ENCODE measurements around the gene CDK17.

Gene CDK17

DNA sequence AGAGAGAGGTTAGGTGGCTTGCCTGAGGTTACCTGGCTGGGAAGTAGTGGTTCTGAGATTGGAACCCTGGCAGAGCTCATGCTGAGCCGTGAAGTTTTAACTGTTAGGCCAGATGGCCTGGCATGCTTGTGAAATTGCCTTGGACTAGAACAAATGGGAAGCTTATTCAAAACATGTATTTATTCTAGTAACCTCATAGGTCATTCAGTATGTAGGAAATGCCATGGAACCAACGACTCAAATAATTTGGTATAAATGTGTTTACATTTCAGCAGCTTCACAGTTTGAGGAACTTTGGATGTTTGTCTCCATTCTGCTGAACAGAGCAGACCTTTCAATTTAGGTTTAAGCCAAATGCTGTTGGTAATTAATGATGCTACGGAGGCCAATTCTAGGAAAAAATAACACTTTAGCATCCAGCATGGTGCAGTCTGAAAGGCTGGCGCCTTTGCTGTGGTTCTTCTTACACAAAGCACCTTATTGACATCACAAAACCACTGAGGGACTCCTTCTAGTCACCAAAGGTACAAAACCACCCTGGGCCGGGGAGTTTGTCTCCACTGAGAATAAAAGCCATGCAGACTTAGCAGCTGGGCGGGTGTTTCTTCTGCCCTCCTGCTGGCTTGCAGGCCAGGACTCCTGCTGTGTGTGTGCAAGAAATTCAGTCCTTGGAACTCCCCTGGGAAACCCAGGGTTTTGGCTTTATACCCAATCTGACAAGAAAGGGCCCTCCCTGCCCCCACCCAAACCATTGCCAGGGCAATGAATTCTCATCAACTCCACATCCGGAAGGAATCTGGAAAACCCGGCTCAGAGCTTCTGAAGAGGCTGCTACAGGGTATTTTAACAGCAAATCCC lies 141.9 kb downstream of the CDK17 start:
- peak in 1 of 3 donors; percentile 19 for DNase-seq

GRCh38 chr12:96257550-96258103 lies 142.6 kb downstream of the CDK17 start:
- DNase-seq, result no peak

DNA sequence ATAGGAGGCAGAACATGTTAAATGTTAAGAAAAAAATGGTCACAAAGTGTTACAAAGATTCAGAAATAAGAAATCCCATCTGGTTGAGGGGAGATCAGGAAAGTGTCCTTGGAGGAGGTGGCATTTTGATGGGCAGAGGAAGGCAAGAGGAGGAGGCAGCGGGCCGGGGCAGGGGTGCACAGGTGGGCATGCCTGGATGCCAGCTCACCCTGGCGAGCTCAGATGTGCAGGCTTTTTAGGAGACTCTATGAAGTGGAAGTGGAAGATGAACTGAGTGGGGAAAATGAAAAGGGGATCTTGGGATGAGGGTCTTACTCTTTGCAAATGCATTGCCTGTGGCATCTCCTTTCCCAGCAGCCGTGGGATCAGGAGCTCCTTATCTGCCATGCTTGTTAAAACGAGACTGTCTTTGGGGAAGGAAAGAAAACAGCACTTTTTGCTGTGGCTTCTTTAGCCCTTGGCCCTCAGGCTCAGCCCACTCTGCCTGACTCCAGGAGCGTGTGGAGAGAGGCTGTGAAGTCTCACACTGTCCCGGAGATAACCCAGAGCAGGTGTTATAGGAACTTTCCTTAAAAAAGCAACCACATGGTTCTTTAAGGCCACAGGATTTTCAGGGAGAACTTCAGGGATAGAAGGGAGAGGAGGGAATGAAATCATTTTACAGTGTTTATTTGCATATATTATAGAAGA lies 143.4 kb downstream of the CDK17 start:
- DNase-seq, result no peak

DNA sequence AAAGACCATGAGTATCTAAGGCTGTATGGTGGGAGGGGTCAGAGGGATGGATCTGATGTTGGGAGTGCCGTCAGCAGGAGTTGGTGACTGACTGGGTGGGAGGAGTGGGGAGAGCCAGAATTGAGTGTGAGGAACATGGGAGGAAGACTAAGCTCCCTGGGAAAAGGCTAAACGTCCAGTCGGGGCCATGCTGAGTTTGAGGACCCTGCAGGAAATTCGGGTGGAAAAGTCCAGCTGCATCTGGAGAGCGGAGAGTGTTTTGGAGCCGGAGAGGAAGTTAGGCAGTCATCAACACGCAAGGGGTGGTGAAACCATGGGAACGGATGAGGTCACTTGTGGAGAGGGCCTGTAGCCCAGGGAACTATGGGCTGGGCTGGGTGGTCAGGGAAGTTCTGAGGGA lies 145.2 kb downstream of the CDK17 start:
- peak; percentile 81 to 83 (median 82) for DNase-seq

- DNase-seq, result no peak
Measured at GRCh38 chr12:96250119-96250685, 150.0 kb downstream of the CDK17 start.

GRCh38 chr12:96249196-96250118 lies 150.8 kb downstream of the CDK17 start:
- DNase-seq, result no peak

- DNase-seq, result no peak
Measured at GRCh38 chr12:96248136-96248931, 151.9 kb downstream of the CDK17 start.

GRCh38 chr12:96247563-96247962 lies 152.7 kb downstream of the CDK17 start:
- DNase-seq, result no peak

GRCh38 chr12:96246926-96247505 lies 153.2 kb downstream of the CDK17 start:
- DNase-seq, result no peak

DNA sequence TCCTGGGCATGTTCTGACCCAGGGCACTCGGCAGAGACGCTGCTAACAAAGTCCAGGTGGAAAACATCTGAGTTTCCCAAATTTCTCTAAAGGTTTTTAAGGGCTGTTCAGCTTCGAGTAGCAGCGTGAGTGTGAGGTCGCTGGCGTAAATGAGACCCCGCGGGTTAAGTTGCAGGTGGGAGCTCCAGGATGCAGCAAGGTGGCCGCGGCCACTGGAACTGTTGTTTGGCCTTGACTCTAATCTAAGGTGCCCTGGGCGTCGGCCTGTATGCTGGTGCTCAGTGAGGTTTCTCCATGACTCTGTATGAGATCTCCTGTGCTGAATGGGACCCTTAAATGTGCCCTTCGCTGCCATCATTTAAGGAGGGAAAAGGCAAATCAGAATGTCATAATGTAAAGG lies 155.4 kb downstream of the CDK17 start:
- no peak for DNase-seq

DNA sequence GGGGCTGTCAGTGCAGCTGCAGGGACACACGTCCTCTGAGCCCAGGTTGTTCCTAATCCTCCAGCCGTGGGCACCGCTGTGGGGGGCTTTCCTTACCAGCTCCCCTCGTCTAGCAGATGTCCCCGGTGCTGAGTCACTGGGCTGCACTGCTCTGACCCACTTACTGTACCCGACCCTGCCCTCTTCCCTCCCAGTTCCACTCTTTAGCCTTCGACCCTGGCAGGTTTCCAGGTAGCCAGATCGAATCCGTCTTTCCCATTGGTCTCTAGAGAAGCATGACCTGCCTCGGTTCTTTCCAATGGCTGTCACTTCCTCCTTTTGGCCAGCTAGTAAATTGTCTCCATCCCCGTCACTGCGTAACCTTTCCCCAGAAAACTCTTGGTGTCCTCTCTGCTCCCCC lies 157.6 kb downstream of the CDK17 start:
- DNase-seq, result peak in 2 of 3 donors; percentile 18 to 32

DNA sequence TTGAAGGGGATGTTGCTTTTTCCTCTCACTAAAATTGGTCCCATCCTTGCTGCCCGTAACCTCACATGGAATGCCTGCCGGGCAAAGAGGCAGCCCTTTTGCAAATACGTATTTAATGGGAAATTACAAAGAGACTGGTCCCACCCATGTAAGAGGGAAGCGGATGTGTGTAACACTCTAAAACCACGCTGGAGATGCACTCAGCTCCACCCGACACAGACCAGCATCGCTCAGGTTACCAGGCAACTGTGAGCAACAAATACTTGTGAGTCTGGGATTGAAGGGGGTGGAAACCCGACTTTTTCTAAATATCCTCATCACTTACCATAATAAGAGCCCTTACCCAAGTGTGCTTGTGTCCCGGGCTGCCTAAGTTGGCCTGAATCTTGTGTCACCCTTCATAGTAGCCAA lies 158.4 kb downstream of the CDK17 start:
- peak; percentile 19 to 64 (median 35) for DNase-seq

GRCh38 chr12:96241431-96241830 lies 158.8 kb downstream of the CDK17 start:
- no peak for DNase-seq

DNA sequence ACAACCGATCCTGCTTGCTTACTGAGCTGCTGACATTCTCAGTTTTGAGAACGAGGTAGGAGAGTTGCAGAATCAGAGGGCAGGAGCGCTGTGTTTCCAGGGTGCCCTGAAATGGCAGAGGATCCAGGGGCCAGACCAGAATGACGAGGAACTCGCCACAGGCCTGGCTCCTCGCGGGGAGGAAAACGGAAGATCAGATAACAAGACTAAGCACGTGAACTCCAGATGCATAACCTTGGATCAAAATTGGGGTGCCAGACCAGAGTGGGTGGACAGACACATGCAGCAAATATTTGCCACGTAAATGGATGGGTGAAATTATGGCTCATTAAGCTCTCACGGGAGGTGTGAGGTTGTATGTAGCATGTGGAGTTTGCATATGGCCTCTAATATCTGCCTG lies 159.6 kb downstream of the CDK17 start:
- no peak for DNase-seq

DNA sequence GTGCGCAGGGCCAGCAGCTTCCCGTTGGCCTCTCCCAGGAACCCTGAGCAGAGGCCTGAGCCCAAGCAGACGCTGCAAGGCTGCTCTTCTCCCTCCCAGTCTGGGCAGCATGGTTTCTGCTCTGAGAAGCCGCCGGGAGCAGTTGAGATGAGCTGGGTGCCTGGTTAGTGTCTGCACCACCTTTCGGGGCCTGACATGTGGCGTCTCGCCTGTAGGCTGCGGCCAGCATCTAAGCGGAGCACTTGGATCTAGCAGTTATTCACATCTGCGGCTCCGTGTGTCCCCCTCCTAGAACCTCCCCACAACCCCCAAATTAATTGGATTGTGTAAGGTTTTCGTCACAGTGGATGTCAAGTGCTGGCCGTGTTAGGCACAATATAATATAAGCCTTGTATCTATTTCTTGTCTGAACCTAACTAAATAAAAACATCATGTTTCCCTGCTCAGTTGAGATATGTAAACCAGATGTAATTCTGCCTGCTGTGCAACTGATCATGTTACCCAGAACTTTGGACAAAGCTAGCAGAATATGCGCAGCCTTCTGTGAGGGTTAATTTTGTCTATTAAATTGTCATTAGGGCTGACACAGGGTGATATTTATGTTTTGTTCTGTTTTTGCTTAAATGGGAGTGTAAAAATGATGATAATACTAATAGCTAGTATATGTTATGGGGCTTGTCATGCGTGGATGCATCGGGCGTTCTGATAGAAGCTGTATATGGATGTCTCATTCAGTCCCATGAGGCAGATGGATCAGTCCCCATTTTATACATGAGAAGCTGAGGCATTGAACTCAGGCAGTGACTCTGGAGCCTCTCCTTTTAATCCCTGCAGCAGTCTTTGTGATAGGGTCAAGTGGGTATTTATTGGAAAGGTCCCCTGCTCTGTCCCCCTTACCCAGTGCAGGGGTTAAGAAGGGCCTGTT lies 160.3 kb downstream of the CDK17 start:
- no peak for DNase-seq

DNA sequence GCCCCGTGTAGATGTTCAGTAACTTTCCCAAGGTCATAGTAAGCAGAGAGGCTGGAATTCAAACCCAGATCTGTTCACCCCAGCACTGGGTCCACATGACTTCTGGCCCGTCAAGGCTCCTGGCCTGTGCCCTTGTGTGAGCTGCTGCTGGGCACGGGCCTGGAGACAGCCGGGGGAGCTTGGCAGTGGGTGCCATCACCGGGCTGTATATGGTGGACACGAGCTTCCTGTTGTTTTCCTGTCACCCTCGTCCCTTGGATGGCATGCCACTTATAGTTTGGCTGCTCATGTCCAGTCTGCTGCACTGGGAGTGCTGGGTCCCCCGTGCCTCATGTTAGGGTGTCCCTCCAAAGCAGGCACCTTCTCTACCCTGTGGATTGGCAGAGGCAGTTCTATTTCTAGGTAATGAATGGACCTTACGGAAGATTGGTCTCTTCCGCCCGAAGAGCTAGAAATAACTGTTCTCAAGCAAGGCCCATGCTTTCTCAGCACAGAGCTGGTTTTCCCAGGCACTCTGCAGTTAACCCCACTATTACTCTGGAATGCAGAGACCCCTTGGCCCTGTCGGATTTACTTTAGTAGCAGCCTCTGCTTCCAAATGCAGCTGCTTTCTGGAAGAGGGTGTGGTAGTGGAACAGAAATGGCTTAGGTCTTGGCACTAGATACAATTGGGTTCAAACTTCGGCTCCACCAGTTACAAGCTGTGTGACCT lies 161.7 kb downstream of the CDK17 start:
- DNase-seq, result no peak

DNA sequence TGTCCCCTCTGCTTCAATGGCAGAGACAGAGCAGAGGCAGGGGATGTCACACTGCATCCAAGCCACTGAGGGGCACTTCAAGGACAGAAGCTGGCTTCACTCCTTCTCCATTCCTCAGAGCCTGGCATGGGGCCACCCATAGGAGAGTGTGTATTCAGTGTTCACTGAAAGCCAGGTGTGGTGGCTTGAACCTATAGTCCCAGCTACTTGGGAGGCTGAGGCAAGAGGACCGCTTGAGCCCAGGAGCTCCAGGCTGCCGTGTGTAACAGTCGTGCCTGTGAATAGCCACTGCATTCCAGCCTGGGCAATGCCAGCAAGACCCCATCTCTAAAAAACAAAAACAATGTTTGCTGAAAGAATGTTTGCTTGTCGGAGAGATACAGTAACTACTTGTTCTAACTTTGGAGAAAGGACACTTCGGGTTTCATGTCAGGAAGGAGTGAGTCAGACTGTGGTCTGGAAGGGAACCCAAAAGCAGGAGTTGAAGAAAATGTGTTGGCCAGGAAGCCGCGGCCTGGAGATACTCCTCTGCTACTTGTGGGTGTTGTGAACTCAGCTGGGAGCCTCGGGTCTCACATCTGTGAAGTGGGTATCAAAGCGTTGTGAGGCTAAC lies 162.7 kb downstream of the CDK17 start:
- peak; percentile 74 to 85 (median 83) for DNase-seq

- DNase-seq, result no peak
Measured at GRCh38 chr12:96237035-96237434, 163.2 kb downstream of the CDK17 start.

Measured in suppressor macrophage treated with lipopolysaccharide for 1 hour (primary cell).